Endothelial cell of umbilical vein (primary cell): ENCODE results near the gene PTRH1.

Experiments used
- CTCF ChIP-seq, 2 donors: IDR thresholded peaks; 1 replicate in 1 of 2; 2 replicates in 1 of 2; pipeline ENCODE4 v1.5.1; 2011; ENCODE audit warnings: low read length in 2 of 2, mild to moderate bottlenecking in 2 of 2, moderate library complexity in 2 of 2, control low read depth in 1 of 2, inconsistent platforms in 1 of 2, low read depth in 1 of 2; ENCODE audit not compliant: insufficient read depth in 1 of 2; ENCODE audit errors: extremely low read depth in 1 of 2
- EZH2 ChIP-seq: IDR thresholded peaks from 2 replicates; pipeline ENCODE4 v1.6.1; 2012; ENCODE audit warnings: borderline replicate concordance, low read depth, mild to moderate bottlenecking, moderate library complexity, low read length, inconsistent platforms; ENCODE audit not compliant: severe bottlenecking
- MAX ChIP-seq: IDR thresholded peaks from 2 replicates; pipeline ENCODE4 v1.6.1; 2011; ENCODE audit not compliant: insufficient read depth, insufficient read length
- POLR2A ChIP-seq: IDR thresholded peaks from 2 replicates; pipeline ENCODE4 v1.6.1; 2012; ENCODE audit warnings: low read depth, mild to moderate bottlenecking, control low read depth, low read length
- POLR2AphosphoS5 ChIP-seq: IDR thresholded peaks from 2 replicates; pipeline ENCODE4 v1.6.1; 2012; ENCODE audit warnings: low read depth, mild to moderate bottlenecking, control low read depth, low read length, moderate library complexity; ENCODE audit not compliant: insufficient read depth

- TF ChIP-seq MAX (no peak), EZH2 (no peak), CTCF (IDR thresholded peaks at IDR 0.05; ENCODE audit: extremely low read depth in 1 of 2, insufficient read depth in 1 of 2, low read depth in 1 of 2, low read length in 2 of 2) (no peak), POLR2AphosphoS5 (no peak), POLR2A (no peak)
These were observed 3.1 kb downstream of the PTRH1 start for GRCh38 chr9:127712371-127712770.
